Hypothalamus (tissue), 51 donors: Measurements from ENCODE around the gene PNMA3.
"Not testable (repeated sequence)": the region's sequence is repeated elsewhere in the genome, so short reads cannot be mapped to it uniquely, and the experiment has no call there.

Source experiments
- DNase-seq, 51 donors: peaks; one replicate each; lab custom pipeline; 2025; lab: John Stamatoyannopoulos, UW

The PNMA3 gene

DNA sequence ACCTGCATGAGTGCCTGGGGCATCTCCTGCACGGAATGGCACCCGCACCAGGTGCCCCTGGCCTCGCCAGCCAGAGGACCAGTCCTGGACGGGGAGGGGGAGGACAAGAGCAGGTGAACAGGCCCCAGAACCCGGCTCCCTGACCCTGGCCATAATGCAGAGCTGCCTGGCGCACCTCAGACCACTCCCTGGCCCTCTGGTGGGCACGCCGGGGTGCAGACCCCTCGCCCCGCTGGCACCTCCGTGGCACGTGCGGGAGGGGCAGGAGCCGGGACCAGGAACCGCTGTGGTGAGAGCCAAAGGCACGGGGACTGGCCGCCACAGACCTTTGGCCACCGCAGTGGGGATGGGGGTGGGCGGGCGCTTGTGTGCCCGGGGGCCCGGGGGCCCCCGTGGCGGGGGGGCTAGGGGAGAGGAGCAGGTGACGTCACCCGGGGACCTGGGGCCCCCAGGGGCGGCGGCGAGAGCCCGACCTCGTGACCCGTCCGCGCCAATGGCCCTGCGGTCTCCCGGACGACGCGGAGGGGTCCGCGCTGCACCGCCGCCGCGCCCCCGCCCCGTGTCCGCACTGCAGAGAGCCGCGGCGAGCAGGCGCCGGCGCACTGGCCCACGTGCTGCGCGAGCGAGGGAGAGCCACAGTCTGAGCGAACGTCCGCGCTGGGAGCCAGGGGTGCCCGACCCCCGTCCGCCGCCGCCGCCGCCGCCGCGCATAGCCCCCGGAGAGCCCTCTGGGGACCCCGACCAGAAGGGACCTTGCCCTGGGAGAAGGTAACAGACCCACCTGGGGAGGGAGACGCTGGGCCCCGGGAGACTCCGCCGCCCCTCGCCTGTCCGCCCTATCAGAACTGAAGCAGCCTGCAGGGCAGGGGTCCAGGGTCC is at the start of gene PNMA3:
Gene PNMA3, plus strand, starts transcription at position 600 of the 879 bp plus-strand sequence. CDS start 586 bp downstream, outside the sequence.
- DNase-seq: peak in 13 of 51 donors; percentile 0 to 33 (median 6)

- not testable (repeated sequence) for DNase-seq
These were observed 39.1 kb upstream of the PNMA3 start for GRCh38 chrX:153017174-153017573.

GRCh38 chrX:153019166-153019565 is 37.1 kb upstream of the PNMA3 start:
- DNase-seq: no peak

GRCh38 chrX:153026501-153026900 is 29.8 kb upstream of the PNMA3 start:
- DNase-seq: not testable (repeated sequence)

GRCh38 chrX:153028487-153028886 is 27.8 kb upstream of the PNMA3 start:
- DNase-seq: not testable (repeated sequence)

DNA sequence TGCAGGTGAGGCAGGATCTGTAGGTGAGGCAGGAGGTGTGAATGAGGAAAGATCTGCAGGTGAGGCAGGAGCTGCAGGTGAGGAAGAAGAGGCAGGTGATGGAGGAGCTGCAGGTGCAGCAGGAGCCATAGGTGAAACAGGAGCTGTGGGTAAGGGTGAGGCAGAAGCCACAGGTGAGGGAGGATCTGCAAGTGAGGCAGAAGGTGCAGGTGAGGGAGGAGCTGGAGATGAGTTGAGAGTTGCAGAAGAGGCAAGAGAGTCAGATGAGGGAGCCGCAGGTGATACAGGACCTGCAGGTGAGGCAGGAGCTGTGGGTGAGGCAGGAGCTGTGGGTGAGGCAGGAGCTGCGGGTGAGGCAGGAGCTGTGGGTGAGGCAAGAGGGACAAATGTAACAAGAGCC is 27.1 kb upstream of the PNMA3 start:
- DNase-seq: no peak

DNA sequence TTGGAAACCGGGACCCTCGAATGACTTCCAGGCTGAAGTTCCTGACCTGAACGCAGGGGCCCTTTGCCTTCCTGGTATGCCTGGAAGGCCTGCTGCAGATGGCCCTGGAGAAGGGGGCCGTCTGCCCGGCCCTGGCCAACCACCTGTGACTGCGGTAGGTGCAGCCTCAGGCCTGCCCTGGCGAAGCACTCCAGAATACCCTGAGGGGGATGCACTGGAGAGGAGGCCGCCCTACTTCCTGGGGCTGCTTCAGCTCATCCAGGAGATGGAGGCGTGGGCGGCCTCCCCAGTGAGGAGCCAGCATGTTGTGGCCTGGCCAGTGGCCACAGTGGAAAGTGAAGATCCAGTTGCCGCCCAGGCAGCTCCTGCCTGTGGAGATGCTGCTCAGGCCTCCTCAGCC is 26.4 kb upstream of the PNMA3 start:
- DNase-seq: no peak

- no peak for DNase-seq
These were observed 25.5 kb upstream of the PNMA3 start for GRCh38 chrX:153030801-153031200.

GRCh38 chrX:153032397-153033118 is 23.7 kb upstream of the PNMA3 start:
- DNase-seq: peak in 45 of 51 donors; percentile 4 to 75 (median 40)

- DNase-seq: no peak
These were observed 7.2 kb upstream of the PNMA3 start for GRCh38 chrX:153049093-153049492.

DNA sequence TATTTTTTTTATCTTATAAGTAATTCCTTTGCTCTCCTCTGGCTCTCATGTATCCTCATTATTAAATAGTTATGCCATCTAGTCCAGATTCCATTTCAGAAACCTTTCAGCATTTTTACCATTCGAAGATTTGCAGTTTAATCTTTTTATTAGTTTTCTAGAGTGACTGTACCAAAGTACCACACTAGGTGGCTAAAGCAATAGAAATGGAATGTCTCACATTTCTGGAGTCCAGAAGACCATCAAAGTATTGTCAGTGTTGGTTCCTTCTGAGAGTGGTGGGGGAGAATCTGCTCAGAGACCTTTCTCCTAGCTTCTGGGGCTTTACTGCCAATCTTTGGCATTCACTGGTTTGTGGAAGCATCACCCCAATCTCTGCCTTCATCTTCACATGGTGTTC is 3.7 kb upstream of the PNMA3 start:
- DNase-seq: no peak

DNA sequence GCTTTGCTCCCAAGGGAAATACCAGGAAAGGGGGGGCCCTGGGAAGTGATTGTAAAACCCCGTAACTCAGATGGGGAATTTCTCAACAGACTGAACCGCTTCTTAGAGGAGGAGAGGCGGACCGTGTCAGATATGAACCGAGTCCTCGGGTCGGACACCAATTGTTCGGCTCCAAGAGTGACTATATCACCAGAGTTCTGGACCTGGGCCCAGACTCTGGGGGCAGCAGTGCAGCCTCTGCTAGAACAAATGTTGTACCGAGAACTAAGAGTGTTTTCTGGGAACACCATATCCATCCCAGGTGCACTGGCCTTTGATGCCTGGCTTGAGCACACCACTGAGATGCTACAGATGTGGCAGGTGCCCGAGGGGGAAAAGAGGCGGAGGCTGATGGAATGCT is 1.0 kb downstream of the PNMA3 start:
- DNase-seq: no peak

- DNase-seq: no peak
These were observed 3.2 kb downstream of the PNMA3 start for GRCh38 chrX:153059191-153060094.

DNA sequence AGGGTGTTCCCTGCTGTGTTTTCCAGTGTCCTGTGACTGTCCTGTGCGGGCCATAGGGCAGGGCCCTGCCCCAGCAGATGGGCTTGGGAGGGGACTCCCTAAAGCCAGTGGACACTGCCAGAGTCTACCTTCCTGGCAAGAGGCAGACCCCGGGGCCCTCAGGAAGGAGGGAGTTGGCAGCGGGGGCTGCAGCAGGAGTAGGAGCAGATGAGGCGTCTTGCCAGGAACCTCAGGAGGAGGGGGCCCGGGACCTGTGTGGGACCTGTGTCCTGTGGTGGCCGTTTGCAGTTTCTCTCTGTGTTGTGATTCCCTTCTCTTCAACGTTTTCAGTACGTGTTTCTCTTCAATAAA is 3.8 kb downstream of the PNMA3 start:
- DNase-seq: no peak

- DNase-seq: no peak
These were observed 5.5 kb downstream of the PNMA3 start for GRCh38 chrX:153061732-153062131.

DNA sequence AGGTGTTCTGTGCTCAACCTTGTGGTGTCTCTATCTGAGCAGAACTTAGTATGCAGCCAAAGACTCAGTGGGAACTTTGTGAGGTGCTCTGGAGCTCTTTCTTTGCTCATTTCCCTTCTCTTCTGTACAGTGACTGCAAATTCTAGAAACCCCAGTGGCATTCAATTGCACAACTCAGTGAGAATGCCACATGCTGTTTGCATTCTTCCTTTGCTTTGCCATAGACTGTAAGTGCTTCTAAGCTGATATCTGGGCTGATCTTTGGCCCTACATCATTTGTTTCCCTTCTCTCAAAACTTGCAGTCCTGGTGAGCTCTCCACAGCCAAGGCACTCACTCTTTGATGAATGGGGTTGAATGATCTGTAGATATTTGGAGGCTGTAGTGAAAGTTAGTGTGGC is 7.0 kb downstream of the PNMA3 start:
- DNase-seq: no peak

DNA sequence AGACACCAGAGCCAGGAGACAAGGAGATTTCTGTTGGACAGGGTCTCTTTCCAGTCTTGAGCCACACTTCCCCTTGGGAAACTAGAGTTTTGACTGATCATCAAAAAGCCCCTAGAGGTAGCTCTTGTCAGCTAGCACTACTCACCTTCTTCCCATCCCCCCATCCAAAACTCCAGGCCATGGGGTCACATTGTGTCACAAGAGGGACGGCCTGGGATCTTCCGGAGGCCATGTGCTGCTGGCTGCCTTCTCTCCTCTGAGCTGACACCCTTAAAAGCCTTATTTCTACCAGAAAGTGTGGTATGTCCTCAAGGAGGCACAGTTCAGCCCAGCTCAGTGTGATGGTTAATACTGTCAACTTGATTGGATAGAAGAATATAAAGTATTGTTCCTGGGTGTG is 7.8 kb downstream of the PNMA3 start:
- no peak for DNase-seq

GRCh38 chrX:153065389-153065788 is 9.1 kb downstream of the PNMA3 start:
- no peak for DNase-seq

- DNase-seq: not testable (repeated sequence)
These were observed 10.1 kb downstream of the PNMA3 start for GRCh38 chrX:153066402-153066801.

DNA sequence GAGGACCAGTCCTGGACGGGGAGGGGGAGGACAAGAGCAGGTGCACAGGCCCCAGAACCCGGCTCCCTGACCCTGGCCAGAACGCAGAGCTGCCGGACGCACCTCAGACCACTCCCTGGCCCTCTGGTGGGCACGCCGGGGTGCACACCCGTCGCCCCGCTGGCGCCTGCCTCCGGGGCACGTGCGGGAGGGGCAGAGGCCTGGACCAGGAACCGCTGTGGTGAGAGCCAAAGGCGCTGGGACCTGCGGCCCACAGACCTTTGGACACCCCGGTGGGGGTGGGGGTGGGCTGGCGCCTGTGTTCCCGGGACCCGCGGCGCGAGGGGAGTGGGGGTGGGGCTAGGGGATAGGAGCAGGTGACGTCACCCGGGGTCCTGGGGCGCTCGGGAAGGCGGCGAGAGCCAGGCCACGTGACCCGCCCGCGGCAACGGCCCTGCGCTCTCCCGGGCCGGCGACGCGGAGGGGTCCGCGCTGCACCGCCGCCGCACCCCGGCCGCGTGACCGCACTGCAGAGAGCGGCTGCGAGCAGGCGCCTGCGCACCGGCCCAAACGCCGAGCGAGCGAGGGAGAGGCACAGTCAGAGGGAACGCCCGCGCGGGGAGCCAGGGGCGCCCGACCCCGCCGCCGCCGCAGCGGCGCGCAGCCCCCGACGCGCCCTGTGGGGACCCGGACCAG is 15.8 kb downstream of the PNMA3 start, which contains the start of gene PNMA6A:
Gene PNMA6A, plus strand, starts transcription at position 546 of the 675 bp plus-strand sequence. CDS start 609 bp downstream, outside the sequence.
- not testable (repeated sequence) for DNase-seq
